Gastrocnemius medialis (tissue), 4 donors: Measurements from ENCODE around the gene THNSL1. TPM values are rescaled to one million over a fixed set of nuclear protein-coding genes. Genes with fewer than 3 reads are reported as not detected.

Experiments
- ATAC-seq, 2 donors: fragments of 150-250 bp; one replicate each; pipeline ENCODE4 v1.9.1; 2016
- DNase-seq, 2 donors: peaks; one replicate each; pipeline ENCODE4 v3.0.0-alpha.2; 2019
- H3K27ac ChIP-seq, 4 donors: fragments of 200-600 bp; sonication (generic); 1 replicate in 1 of 4; 2 replicates in 3 of 4; pipeline ENCODE4 v1.5.1; 2016 to 2018; ENCODE audit warnings: mild to moderate bottlenecking in 2 of 4, moderate library complexity in 1 of 4
- H3K27me3 ChIP-seq, 3 donors: fragments of 200-600 bp; sonication (generic) in 2 of 3; 1 replicate in 1 of 3; 2 replicates in 2 of 3; pipeline versions ENCODE4 v1.5.1 to v1.6.0; 2016 to 2019; ENCODE audit warnings: mild to moderate bottlenecking in 1 of 3, moderate library complexity in 1 of 3
- H3K36me3 ChIP-seq, 2 donors: fragments of 200-600 bp; sonication (generic) in 1 of 2; one replicate each; pipeline ENCODE4 v1.5.1; 2017 to 2018
- H3K4me1 ChIP-seq, 2 donors: fragments of 200-600 bp; sonication (generic) in 1 of 2; one replicate each; pipeline ENCODE4 v1.5.1; 2016 to 2017; ENCODE audit warnings: mild to moderate bottlenecking in 2 of 2
- H3K4me3 ChIP-seq, 4 donors: fragments of 200-600 bp; sonication (generic) in 3 of 4; 1 replicate in 1 of 4; 2 replicates in 3 of 4; pipeline ENCODE4 v1.5.1; 2016 to 2019; ENCODE audit warnings: mild to moderate bottlenecking in 2 of 4
- H3K9me3 ChIP-seq, 3 donors: fragments of 200-600 bp; sonication (generic) in 2 of 3; 1 replicate in 1 of 3; 2 replicates in 2 of 3; pipeline ENCODE4 v1.5.1; 2016 to 2019
- POLR2A ChIP-seq, 2 donors: fragments of 450-650 bp; IDR thresholded peaks; one replicate each; pipeline ENCODE4 v1.6.1; 2017; ENCODE audit warnings: antibody characterized with exemption in 2 of 2, mild to moderate bottlenecking in 2 of 2, moderate library complexity in 2 of 2
- in situ Hi-C, 4 donors: fragments of 200-750 bp; cut with MboI; loops; one replicate each; pipeline versions ENCODE4 v1.15.0 to v1.8.0; 2017; ENCODE audit warnings: low sequenced_read_pairs in 4 of 4
- intact Hi-C: fragments of 100-400 bp; cut with DNase I; formaldehyde crosslinking; loops from one replicate; pipeline ENCODE4 v1.15.1; 2023; ENCODE audit warnings: low total_unique reads
- total RNA-seq, 4 donors: library from RNA; depleted of rRNA; stranded (reverse); fragments of >200 nt; gene quantifications; one replicate each; pipeline versions ENCODE4 v1.1.0 to v1.2.3, GENCODE V29; 2016
- TF ChIP-seq, protein P1 (sequence below), 5 experiments: fragments of 450-650 bp in 3 of 5; fragments of 200-600 bp in 2 of 5; sonication (generic) in 2 of 5; IDR thresholded peaks in 4 of 5; conservative IDR thresholded peaks in 1 of 5; 1 replicate in 4 of 5; 2 replicates in 1 of 5; pipeline ENCODE4 v1.5.1; 2016 to 2019; ENCODE audit warnings: antibody characterized with exemption in 5 of 5, mild to moderate bottlenecking in 3 of 5, moderate library complexity in 3 of 5

The THNSL1 gene
- total RNA-seq, 4 donors from 2014 or later, result 0.82 to 2.0 (median 1.7) TPM

DNA sequence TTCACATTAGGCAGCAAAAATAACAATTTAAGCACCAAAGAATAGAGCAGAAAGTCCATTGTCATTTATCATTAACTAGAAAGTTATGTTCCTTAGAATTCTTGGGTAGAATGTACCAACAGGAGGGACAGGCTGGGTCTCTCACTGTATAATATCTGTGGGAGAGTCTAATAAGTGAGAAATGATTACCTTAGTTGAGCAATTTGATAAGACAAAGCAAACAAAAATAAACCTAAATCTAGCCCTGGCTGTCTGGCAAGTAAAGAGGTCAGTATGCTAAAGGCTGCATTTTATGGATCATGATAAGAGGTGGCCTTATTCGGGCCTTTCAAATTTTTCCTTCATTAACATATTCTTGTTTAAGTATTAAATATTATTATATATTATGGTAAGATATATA lies 35.6 kb downstream of the THNSL1 start:
- H3K9me3 ChIP-seq, result no peaks in the 10 kb centered on the region
- TF ChIP-seq POLR2A (IDR thresholded peaks at IDR 0.05), result no peak
- TF ChIP-seq, protein P1, sequence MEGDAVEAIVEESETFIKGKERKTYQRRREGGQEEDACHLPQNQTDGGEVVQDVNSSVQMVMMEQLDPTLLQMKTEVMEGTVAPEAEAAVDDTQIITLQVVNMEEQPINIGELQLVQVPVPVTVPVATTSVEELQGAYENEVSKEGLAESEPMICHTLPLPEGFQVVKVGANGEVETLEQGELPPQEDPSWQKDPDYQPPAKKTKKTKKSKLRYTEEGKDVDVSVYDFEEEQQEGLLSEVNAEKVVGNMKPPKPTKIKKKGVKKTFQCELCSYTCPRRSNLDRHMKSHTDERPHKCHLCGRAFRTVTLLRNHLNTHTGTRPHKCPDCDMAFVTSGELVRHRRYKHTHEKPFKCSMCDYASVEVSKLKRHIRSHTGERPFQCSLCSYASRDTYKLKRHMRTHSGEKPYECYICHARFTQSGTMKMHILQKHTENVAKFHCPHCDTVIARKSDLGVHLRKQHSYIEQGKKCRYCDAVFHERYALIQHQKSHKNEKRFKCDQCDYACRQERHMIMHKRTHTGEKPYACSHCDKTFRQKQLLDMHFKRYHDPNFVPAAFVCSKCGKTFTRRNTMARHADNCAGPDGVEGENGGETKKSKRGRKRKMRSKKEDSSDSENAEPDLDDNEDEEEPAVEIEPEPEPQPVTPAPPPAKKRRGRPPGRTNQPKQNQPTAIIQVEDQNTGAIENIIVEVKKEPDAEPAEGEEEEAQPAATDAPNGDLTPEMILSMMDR (IDR thresholded peaks at IDR 0.05 in 4 of 5, conservative IDR thresholded peaks at IDR 0.05 in 1 of 5), result no peak
- in situ Hi-C loops, result no loop called here
- H3K27me3 ChIP-seq, result no peaks in the 10 kb centered on the region
- no peak overlapping the region for H3K4me3 ChIP-seq
- ATAC-seq (no peak), DNase-seq (no peak)
- H3K36me3 ChIP-seq, result no peaks in the 10 kb centered on the region
- intact Hi-C loops, result no loop called here
- no peak overlapping the region for H3K27ac ChIP-seq
- H3K4me1 ChIP-seq, result peaks cover 0 to 3% of the 10 kb centered on the region in 2 donors

DNA sequence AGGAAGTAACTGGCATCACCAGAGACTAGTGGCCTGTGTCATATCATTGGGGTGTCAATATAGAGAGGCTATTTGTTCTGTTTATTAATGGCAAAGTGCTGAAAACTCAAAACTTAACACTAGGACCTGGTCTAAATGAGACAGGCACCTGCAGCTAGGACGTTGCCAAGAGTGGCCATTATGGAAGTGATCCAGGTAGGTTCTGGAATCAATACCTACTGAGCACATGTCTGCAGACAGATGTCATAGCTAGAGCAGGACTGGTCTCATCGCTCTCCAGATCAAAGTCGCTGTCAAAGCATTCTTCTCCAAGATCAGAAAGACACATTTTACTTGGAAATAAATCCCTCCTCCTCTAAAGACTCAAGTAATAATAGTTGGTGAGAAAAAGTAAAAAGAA lies 40.3 kb downstream of the THNSL1 start:
- TF ChIP-seq, protein P1 (IDR thresholded peaks at IDR 0.05 in 4 of 5, conservative IDR thresholded peaks at IDR 0.05 in 1 of 5), result no peak
- no peak for TF ChIP-seq POLR2A (IDR thresholded peaks at IDR 0.05)
- ATAC-seq (no peak), DNase-seq (no peak)
- no peaks in the 10 kb centered on the region for H3K27me3 ChIP-seq
- no peaks in the 10 kb centered on the region for H3K9me3 ChIP-seq
- H3K36me3 ChIP-seq, result no peaks in the 10 kb centered on the region
- H3K4me1 ChIP-seq, result no peaks in the 10 kb centered on the region
- intact Hi-C loops, result no loop called here
- no peak overlapping the region for H3K4me3 ChIP-seq
- in situ Hi-C loops, result no loop called here
- H3K27ac ChIP-seq, result no peak overlapping the region

DNA sequence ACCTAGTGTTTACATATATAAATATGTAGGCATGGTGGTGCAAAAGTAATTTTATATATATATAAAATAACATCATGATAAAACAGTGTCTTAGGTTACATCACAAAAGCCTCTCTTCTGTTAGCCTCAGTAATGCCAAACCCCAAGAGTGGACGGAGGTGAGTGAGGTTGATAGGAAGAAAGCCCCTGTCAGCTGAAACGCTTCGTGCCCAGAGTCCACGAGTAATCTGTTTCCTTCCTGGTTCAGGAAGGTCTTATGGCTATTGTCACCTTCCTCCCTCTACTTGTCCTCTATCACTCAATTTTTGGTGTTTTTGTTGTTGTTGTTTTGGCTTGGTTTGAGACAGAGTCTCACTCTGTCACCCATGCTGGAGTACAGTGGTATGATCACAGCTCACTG lies 41.5 kb downstream of the THNSL1 start:
- in situ Hi-C loops, result no loop called here
- no peak overlapping the region for H3K4me3 ChIP-seq
- no peaks in the 10 kb centered on the region for H3K4me1 ChIP-seq
- H3K27ac ChIP-seq, result no peak overlapping the region
- intact Hi-C loops, result no loop called here
- H3K27me3 ChIP-seq, result no peaks in the 10 kb centered on the region
- no peaks in the 10 kb centered on the region for H3K36me3 ChIP-seq
- TF ChIP-seq, protein P1 (IDR thresholded peaks at IDR 0.05 in 4 of 5, conservative IDR thresholded peaks at IDR 0.05 in 1 of 5), result no peak
- TF ChIP-seq POLR2A (IDR thresholded peaks at IDR 0.05), result no peak
- no peak for DNase-seq
- no peak for ATAC-seq
- H3K9me3 ChIP-seq, result no peaks in the 10 kb centered on the region

DNA sequence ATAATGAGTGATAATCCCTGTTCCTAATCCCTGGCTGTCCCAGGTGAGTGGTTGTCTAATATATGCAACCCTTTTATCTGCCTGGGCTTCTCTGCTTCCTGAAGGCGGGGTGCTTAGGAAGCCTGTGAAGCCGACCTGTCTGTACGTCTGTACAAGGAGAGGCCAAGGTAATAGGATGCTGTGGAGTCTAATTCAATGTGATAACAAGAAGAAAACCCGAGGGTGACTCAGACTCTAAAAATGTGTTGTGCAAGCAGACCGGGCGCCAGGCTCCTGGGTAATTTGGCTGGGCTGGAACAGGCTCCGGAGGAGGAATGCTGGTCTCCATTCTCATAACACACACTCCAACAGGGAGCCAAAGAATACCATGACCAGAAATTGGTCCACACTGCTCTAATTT lies 43.6 kb downstream of the THNSL1 start:
- no peaks in the 10 kb centered on the region for H3K27me3 ChIP-seq
- TF ChIP-seq, protein P1 (IDR thresholded peaks at IDR 0.05 in 4 of 5, conservative IDR thresholded peaks at IDR 0.05 in 1 of 5), result no peak
- no peak for TF ChIP-seq POLR2A (IDR thresholded peaks at IDR 0.05)
- H3K4me3 ChIP-seq, result no peak overlapping the region
- no peaks in the 10 kb centered on the region for H3K36me3 ChIP-seq
- intact Hi-C loops (no loop called here), in situ Hi-C loops (no loop called here)
- no peak for ATAC-seq
- no peaks in the 10 kb centered on the region for H3K9me3 ChIP-seq
- no peak for DNase-seq
- no peaks in the 10 kb centered on the region for H3K4me1 ChIP-seq
- no peak overlapping the region for H3K27ac ChIP-seq

DNA sequence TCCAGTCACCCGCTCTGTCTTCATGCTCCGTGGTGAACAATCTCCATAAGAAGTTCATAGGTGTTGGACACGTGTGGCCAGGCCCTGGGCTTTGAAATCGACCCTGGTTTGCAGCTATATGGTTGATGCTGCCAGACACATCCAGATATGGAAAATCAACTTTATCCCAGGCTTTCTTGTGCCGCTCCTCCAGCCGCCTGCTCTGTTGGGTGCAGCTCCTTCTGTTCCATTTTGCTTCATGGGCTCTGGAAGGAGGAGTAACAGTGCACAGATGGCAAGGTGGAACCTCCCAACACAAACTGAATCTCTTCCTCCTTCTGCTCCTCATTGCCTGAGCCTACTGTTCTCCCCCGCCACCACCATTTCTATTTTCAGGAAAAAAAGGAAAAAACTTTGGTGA lies 44.7 kb downstream of the THNSL1 start:
- DNase-seq (no peak), ATAC-seq (no peak)
- Histone ChIP-seq H3K4me1 (no peaks in the 10 kb centered on the region), H3K9me3 (no peaks in the 10 kb centered on the region), H3K27me3 (no peaks in the 10 kb centered on the region), H3K27ac (no peak overlapping the region), H3K4me3 (no peak overlapping the region), H3K36me3 (no peaks in the 10 kb centered on the region)
- no peak for TF ChIP-seq POLR2A (IDR thresholded peaks at IDR 0.05)
- TF ChIP-seq, protein P1 (IDR thresholded peaks at IDR 0.05 in 4 of 5, conservative IDR thresholded peaks at IDR 0.05 in 1 of 5), result no peak
- intact Hi-C loops (no loop called here), in situ Hi-C loops (no loop called here)
